ENCODE measurements around the gene DCLRE1C.
"Not testable (repeated sequence)": the region's sequence is repeated elsewhere in the genome, so short reads cannot be mapped to it uniquely, and the experiment has no call there.

DCLRE1C gene

DNA sequence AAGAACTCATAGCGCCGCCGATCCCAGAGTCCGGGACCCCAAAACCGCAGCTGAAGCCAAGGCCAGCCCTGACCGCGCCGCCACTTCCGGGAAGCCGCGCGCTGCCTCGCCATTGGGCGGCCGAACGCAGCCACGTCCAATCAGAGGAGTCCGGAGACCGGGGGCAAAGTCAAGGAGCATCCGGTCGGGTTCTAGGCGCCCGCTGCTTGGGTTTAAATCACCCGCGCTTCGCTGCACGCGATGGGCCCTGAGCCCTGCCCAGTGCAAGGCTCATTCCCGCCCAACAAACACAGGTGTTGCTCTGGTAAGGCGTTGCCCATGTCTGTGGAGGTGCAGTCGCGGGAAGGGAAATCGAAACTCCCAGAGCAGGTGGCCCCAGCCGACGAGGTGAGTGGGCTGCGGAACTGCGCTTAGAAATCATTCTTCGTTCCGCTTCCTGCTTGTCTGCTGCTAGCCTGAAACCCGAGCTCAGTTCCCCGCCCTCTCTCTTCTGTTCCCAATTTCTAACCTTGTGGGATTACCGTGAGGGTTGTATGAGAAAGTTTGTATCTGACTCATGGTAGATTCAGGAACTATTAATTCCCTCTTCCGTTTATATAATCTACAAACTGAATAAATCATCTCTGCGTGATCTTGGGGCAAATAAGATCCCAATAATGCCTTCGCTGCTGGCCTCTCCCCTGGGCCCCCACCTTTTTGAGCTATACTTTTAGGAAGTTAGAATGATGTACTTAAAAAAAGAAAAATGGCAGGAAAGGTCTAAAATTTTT is at the start of gene DCLRE1C:
Gene DCLRE1C (minus strand): TSS at position 96 of the 770 bp plus-strand sequence. CDS start 86 bp downstream, at position 10.
- DNase-seq = peak; percentile 18 to 78

- no peak for DNase-seq
Observed at GRCh38 chr10:14995964-14996565, 42.2 kb upstream of the DCLRE1C start.

- not testable (repeated sequence) for DNase-seq
Observed at GRCh38 chr10:14993500-14994455, 39.9 kb upstream of the DCLRE1C start.

GRCh38 chr10:14992336-14992735 is 38.4 kb upstream of the DCLRE1C start:
- DNase-seq = not testable (repeated sequence)

DNA sequence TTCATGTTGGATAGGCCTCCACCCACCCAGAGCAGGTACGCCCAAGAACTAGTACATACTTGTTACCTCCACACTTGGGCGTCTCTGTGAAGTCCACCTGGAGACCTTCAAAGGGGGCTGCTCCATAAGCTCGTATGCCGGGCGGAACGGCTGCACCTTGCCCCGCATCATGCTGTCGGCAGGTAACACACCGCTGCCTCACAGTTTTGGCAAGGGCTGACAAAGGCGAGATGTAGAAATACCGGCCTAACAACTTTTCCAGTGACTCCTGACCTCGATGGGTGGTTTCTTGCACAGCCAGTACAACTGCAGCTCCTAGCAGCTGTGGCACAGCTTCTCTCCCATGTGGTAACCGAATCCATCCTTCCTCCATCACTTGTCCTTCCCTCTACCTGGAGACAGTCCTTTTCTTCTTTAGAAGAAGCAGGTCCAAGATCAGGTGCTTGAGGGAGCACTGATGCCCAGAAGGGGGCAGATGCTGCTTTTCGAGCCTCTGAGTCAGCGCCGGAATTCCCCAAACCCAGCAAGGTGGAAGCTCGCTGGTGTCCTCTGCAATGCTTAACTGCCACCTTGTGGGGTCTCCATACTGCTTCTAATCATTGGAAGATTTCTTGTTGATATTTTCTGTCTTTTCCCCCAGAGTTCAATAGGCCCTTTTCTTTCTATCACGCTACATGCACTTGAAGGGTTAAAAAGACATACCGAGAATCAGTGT is 37.3 kb upstream of the DCLRE1C start:
- DNase-seq = not testable (repeated sequence)

- not testable (repeated sequence) for DNase-seq
Observed at GRCh38 chr10:14989552-14989951, 35.7 kb upstream of the DCLRE1C start.

DNA sequence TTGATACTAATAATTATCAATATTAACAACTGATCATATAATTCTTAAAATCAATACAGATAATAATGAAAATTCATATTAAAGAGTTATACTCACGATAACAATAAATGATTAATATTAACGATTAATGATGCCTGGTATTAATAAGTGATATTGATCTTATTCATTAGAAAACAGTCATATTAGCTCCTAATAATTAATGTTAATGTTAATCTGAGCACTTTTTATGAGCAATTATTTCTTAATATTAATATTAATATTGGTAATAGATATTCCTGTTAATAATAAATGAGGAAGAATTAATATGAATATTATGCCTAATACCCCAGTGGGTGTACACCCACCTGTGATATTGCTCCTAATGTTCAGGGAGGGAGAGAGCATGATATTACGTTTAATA is 28.8 kb upstream of the DCLRE1C start:
- DNase-seq = no peak

DNA sequence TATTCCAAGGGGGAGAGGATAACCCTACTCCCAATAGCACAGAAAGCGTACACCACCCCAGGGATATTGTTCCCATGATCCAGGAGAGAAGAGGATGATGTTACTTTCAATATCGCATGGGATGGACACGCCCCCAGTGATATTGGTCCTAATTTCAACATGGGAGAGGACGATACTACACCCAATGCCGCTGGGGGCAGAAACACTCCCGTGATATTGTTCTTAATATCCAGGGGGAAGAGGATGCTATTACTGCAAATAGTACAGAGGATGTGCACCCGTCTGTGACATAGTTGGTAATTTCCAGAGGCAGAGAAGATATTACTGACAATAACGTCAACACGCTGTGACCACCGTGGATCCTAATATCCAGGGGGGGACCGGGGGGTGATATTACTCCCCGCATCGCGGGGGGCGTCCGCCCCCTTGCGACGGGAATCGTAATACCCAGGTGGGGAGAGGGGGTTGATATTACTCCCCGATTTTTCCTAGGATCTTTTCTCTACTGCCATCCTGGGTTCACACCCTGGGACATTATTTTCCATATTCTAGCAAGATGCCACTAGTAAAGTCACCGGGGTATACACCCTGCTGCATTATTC is 21.9 kb upstream of the DCLRE1C start:
- DNase-seq = no peak

DNA sequence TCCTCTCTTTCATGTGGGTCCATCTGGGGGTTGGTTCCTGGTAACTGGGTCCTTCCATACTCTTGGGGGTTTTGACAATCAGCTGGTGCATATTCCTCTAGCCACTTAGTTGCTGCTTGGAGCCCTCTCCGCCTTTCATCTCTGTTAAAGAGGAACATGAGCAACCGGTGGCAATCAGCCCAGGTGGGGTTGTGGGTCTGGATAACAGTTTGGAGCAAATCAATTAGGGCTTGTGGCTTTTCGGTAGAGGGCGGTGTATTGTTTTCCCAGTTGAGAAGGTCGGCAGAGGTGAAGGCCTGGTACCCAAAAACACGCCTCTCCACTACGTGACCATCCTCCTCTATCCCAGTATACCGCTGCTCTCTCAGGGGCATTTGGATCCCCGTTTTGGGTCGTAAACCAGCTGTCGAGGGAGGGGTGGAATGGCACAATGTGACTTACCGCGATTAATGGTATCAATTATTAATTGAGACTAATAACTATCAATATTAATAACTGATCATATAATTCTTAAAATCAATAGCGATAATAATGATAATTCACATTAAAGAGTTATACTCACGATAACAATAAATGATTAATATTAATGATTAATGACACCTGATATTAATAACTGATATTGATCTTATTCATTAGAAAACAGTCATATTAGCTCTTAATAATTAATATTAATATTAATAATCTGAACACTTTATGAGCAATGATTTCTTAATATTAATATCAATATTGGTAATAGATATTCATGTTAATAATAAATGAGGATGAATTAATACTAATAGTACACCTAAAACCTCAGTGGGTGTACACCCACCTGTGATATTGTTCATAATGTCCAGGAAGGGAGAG is 20.5 kb upstream of the DCLRE1C start:
- not testable (repeated sequence) for DNase-seq

DNA sequence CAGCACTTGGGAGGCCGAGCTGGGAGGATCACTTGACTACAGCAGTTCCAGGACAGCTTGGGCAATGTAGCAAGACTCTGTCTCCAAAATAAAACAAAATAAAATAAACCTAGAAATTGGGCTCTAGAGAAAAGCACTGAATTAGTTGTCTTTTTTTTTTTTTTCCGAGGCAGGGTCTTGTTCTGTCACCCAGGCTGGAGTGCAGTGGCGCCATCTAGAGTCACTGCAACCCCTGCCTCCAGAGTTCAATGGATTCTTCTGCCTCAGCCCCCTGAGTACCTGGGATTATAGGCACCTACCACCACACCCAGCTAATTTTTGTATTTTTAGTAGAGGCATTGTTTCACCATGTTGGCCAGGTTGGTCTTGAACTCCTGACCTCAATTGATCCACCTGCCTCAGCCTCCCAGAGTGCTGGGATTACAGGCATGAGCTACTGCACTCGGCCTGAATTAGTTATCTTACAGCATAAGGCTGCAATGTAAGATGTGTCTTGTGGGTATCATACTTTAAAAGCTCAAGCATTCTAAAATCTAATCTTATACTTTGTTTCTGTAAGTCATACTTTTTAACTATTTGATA is 18.1 kb upstream of the DCLRE1C start:
- no peak for DNase-seq

DNA sequence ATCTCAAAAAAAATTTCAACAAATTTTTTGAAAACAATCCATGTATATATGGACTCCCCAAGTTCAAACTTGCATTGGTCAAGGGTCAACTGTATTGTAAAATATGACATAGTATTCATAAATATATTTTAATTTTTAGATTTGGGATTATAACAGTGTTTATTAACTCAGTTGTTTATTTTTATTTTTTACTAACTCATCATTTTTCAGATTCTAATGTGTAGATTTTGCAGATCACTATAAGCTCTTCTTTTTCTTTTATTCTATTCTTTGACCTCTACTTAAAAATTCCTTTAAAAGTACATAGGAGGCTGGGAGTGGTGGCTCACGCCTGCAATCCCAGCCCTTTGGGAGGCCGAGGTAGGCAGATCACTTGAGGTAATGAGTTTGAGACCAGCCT is 14.0 kb upstream of the DCLRE1C start:
- DNase-seq = no peak

- peak; percentile 31 to 73 for DNase-seq
Observed at GRCh38 chr10:14959221-14960057, 5.5 kb upstream of the DCLRE1C start, which contains the start of gene MEIG1. Gene MEIG1 (plus strand): TSS chr10:14959388. CDS start chr10:14966469, 7,081 bp downstream.

- DNase-seq = no peak
Observed at GRCh38 chr10:14958872-14959220, 5.0 kb upstream of the DCLRE1C start.

DNA sequence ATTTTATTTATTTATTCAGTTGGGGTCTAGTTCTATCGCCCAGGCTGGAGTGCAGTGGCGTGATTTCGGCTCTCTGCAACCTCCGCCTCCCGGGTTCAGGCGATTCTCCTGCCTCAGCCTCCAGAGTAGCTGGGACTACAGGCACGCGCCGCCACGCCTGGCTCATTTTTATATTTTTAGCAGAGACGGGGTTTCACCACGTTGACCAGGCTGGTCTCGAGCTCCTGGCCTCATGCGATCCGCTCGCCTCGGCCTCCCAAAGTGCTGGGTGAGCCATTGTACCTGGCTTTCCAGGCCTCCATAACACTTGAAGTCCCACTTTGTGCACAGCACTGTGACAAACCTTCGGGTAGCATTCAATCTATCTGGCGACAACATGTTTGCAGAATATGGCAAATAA is 1.0 kb upstream of the DCLRE1C start:
- no peak for DNase-seq

DNA sequence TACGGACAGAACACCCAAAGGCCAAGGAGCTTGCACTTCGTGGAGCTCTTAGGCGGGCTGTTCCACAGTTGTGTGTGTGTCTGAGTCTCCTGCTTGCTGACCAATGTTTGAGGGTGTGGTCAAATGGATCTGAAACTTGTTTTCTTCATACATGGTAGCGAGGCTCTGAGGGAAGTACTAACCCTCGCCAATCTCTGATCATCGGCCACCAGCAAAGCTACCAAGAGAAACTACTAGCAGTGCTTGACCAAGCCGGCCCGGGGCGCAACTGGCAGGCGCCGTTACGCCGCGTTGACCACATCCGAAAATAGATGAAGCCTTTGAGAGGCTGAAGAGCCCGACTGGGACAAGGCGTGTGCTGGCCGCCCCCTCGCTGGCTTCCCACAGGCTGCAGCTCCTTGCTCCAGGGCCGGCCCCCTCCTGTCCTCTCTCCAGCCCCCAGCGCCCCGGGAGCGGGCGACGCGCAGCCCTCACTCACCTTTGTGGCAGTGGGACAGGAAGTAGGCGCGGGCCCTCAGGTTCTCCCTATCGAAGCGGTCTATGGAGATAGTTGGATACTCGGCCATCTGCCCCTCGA is 384 bp downstream of the DCLRE1C start:
- no peak for DNase-seq

DNA sequence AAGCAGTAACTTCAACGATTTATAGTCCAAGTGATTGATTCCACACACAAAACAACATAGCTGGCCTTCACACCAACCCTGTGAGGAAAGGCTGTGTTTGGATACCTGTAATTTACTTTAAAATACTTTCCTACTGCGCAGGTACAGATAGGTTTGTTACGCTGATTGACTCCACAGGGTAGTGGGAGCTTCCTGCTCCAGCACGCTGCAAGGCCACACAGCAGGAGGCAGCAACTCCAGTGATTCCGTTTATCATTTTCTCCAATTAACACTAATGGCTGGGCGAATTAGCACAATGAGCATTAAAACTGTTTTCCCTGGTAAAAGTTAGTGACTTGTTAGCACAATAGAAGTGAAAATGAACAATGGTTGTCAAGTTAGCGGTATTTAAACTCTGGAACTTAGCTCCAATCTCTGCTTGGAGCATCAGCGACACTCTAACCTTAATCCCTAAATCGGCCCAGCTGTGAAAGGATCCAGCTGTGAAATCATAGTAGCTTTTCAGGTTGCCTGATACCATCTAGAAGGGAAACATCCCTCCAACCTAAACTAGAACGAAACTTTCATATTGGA is 959 bp downstream of the DCLRE1C start:
- no peak for DNase-seq

DNA sequence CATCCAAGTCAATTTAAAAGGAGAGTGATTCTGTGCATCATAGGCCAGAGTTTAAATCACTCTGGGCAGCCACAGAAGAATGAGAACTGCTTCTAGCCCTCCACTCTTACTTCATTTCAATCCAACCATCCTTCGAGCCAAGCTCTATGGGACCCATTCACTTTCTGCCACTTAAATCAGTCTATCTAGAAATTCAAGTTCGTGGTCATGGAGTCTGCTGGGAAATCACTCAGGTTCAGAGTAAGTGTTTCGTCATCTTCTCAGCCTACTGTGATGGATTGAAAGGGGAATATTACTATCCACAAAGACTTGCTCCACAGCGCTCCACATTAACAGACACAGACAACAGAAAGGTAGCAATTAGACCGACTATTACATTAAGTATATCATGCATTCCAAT is 4.6 kb downstream of the DCLRE1C start:
- no peak for DNase-seq

GRCh38 chr10:14947268-14947667 is 6.6 kb downstream of the DCLRE1C start:
- DNase-seq = no peak

GRCh38 chr10:14945108-14945507 is 8.8 kb downstream of the DCLRE1C start:
- DNase-seq = no peak
